Activated CD8-positive, alpha-beta memory T cell treated with anti-CD3 and anti-CD28 coated beads, Interleukin-2, amount 50 U/mL, for 48 hours (primary cell): ENCODE measurements around the gene ARHGAP23.
"Not testable (repeated sequence)": the region's sequence is repeated elsewhere in the genome, so short reads cannot be mapped to it uniquely, and the experiment has no call there.

Source experiments
- DNase-seq: peaks from one replicate; pipeline ENCODE4 v3.0.0-alpha.2; 2020

The ARHGAP23 gene

GRCh38 chr17:38424297-38424972 lies 3.8 kb upstream of the ARHGAP23 start:
- DNase-seq = no peak

GRCh38 chr17:38425031-38425430 lies 3.2 kb upstream of the ARHGAP23 start:
- DNase-seq = no peak

- DNase-seq = no peak
Measured at GRCh38 chr17:38425744-38426143, 2.5 kb upstream of the ARHGAP23 start.

GRCh38 chr17:38426441-38426840 lies 1.8 kb upstream of the ARHGAP23 start:
- no peak for DNase-seq

DNA sequence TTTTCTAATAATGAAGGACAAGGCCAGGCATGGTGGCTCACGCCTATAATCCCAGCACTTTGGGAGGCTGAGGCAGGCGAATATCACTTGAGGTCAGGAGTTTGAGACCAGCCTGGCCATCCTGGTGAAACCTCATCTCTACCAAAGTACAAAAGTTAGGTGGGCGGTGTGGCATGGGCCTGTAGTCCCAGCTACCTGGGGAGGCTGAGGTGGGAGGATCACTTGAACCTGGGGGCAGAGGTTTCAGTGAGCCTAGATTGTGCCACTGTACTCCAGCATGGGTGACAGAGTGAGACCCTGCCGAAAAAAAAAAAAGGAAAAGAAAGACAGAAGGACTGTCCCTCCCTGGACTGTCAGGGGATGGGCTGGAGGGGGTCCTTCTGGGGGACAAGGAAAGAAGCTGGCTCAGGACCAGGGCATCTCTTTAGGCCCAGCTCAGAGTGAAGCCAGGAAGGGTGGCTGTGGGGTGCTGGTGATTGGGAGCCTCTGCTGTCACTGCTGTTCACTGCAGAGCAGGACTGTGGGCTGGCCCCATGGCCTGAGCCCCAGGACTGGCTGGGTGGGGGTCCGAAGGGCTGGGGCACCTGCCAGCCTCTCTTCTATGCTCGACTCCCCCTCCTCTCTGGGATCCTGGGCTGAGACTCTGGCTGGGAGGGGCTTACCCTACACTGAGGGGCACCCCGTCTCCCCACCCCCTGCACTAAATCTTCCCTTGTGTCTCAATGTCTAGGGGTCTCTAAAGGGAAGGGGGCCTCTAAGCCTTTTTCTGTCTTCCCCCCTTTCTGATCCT lies 909 bp upstream of the ARHGAP23 start:
- no peak for DNase-seq

- no peak for DNase-seq
Measured at GRCh38 chr17:38428643-38429371, 543 bp downstream of the ARHGAP23 start.

DNA sequence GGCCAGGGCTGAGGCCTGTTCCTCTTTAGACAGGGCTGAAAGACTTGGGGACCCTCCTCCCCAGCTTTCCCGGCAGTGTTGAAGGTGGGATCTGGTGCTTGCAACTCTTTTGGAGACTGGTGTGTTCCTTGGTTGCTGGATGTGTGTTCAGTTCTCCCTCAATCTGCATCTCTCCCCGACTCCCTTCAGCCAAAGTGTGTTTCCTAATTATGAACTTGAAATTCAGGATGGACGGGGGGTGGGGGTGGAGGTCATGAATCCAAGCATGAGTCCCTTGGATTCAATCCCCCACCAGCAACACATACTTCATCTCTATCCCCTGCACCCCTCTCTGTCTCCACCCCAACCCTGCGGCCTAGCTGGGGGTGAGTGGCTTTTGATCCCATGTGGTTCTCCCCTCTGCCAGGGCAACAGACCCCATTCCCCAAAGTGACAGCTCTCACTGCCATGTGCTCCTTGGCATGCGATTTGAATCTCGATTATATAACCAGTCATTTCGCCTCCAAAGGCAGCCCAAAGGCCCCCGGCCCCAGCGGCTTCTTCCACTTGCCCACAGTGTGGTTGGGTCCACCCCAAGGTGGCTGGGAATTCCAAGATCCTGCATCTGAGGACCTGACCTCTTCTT lies 1.3 kb downstream of the ARHGAP23 start:
- DNase-seq = no peak

DNA sequence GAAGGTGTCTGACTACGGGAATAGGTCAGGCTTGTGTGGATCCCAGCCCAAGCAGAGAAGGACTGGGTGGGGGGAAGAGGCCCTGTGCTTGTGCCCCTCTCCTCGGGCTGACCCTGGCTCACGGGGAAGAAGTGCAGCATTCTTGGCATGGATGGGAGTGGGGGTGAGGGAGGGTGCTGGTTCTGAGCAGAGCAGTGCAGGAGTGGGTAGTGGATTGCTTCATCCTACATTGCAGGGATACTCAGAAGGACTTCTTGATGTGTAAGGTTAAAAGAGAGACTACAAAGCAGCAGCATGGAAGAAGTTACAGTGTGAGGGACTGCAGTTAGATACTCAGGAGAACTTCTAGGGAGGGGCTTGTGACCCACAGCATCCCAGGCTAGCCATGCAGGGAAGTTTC lies 2.1 kb downstream of the ARHGAP23 start:
- DNase-seq = no peak

DNA sequence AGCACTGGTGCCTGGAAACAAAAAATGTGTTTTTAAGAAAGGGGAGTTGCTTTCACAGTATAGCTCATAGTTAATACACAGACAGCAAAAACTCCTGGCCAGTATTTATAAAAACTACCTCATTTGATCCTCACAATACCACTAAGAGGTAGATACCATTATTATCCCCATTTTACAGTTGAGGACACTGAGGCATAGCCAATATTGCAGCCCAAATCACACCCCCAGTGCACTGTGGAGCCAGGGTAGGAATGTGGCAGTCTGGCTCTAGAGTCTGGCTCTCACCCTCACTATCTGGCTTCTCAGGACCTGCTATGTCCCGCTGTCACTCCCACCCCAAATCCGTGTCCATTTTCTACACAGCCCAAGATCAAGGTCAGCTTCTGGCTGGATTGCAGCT lies 2.6 kb downstream of the ARHGAP23 start:
- no peak for DNase-seq

- DNase-seq = no peak
Measured at GRCh38 chr17:38431346-38432145, 3.3 kb downstream of the ARHGAP23 start.

- DNase-seq = no peak
Measured at GRCh38 chr17:38434178-38434665, 6.0 kb downstream of the ARHGAP23 start.

DNA sequence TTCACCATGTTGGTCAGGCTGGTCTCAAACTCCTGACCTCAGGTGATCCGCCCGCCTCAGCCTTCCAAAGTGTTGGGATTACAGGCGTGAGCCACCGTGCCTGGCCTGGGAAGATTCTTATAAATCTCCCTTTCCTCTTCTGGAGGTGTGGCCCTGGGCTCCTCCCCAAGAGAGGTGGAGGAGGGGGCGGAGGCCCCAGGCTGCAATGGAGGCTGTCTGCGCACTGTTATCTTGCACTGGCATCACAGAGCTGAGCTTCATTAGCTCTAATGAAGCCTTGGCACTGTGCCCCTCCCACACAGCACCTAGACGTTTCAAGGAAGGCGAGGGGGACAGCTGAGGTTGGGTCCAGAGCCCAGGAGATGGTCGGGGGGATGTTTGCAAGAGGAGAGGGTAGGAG lies 7.5 kb downstream of the ARHGAP23 start:
- no peak for DNase-seq

DNA sequence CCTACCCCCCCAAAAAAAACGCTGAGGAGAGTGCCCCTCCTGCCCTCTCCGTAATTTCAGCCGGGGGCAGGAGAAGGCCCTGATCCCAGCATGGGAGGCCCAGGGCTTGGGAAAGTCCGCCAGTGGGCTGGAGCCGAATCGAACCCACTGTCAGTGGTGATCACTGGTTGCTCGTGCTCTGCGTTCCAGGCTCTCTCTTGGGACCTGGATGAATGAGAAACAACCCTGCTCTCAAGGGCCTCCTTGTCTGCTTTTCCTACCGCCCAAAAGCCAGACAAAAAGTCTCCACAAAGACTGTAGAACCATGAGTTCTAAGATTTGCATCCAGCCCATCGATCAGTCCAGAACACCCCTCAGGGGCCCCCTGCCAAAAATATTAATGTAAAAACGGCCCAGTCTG lies 8.1 kb downstream of the ARHGAP23 start:
- no peak for DNase-seq

- not testable (repeated sequence) for DNase-seq
Measured at GRCh38 chr17:38437313-38437712, 9.0 kb downstream of the ARHGAP23 start.

DNA sequence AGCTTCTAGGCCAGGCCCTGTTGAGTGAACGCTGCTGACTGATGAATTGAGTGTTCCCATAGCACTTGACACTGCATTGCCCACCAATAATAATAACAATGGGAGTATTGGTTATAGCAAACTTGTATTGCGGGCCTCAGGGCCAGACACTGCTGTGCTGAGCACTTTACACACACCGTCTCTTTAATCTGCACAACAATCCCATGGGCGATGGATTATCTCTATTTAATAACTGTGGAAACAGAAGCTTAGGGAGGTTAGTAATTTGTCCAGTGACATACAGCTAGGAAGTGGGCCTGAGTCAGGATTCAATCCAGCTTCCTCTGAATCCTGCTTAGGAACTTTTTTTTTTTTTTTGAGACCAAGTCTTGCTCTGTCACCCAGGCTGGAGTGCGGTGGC lies 11.2 kb downstream of the ARHGAP23 start:
- no peak for DNase-seq

- DNase-seq = no peak
Measured at GRCh38 chr17:38440614-38441397, 12.5 kb downstream of the ARHGAP23 start.

DNA sequence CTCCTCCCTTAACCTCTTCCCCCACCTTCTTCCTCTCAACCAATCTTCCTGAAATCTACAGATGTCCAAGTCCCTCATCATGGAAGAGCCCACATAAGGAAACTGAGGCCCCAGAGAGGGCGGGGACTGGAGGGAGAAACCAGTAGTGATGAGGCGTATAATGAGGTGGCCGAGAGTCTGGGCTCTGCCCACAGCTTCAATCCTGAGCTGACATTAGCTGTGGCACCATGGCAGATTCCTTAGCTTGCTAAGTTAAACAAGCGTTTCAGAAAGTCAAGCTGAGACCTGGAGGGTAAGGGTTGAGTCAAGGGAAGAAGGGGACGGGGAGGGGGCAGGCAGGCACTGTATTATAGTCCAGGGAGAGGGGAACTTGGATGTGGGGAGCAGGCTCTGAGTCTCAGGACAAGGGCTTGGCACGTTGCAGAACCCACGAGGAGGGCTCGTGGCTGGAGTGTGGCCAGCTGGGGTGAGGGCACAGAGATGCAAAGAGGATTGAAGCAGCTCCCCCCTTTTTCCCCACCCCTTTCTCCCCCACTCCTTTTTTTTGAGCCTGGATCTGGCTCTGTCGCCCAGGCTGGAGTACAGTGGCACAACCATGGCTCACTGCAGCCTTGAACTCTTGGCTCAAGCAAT lies 13.3 kb downstream of the ARHGAP23 start:
- DNase-seq = no peak

DNA sequence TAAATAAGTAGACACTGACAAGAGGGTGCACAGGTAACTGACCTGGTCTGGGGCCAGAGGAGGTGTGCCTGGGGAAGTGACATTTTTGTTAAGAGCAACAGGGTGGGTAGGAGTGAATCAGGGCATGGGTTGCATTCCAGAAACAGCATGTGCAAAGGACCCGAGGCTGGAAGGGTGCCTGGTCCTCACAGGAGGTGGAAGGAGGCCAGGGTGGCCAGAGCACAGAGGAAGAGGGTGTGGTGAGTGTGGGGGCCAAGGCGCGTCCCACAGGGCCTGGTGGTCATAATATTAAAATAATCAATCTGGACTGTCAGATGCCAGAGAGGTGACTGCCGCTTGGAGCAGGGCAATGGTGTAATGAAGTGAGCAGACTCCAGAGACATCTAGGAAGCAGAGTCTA lies 14.3 kb downstream of the ARHGAP23 start:
- DNase-seq = no peak

DNA sequence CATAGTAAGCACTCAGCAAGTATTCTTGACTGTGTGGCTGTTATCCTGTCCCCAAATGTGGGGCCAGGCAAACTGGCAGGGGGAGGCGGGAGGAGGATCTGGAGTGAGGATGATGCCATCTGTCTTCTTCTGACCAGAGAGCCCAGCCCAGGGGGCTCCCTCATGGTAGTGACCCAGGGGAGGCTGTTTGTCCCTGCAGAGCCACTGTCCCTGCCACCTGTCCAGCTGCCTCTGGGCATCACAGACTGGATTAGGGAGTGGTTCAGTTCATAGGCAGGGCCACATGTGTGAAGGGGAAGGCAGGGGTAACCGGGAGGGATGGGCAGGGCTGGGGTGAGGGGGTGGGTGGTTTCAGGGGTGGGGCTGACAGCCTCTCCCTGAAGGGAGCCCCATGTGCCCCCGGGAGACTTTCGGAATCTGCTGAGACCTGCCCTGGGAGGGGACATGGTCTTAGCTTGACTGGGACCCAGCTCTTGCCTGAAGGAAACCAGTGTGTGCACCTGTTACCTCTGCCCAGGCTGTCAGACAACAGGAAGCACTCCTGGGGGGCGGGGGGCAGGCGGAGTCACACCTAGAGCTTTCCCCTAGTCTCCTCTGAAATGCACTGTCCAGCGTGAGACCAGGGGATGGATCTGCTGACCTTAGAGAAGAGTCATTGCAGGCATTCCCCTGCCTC lies 15.2 kb downstream of the ARHGAP23 start:
- DNase-seq = no peak

- DNase-seq = peak; percentile 79
Measured at GRCh38 chr17:38444151-38444550, 15.9 kb downstream of the ARHGAP23 start.
